Skin epidermis (tissue), 12 donors: Measurements from ENCODE around the gene CDC42.
"Not testable (repeated sequence)": the region's sequence is repeated elsewhere in the genome, so short reads cannot be mapped to it uniquely, and the experiment has no call there.

Experiments used
- H3K27ac ChIP-seq, 21 experiments: fragments of 200-600 bp; sonication (generic) in 11 of 21; one replicate each; pipeline ENCODE4 v1.5.0; 2020; ENCODE audit warnings: mild to moderate bottlenecking in 3 of 21, inconsistent platforms in 2 of 21, moderate library complexity in 2 of 21
- H3K4me3 ChIP-seq, 7 experiments: fragments of 200-600 bp; sonication (generic) in 2 of 7; one replicate each; pipeline ENCODE4 v1.5.0; 2020; ENCODE audit warnings: inconsistent platforms in 2 of 7, mild to moderate bottlenecking in 2 of 7, moderate library complexity in 1 of 7

Gene CDC42

GRCh38 chr1:22031214-22031962, 21.1 kb upstream of the CDC42 start:
- H3K27ac ChIP-seq: peak overlapping the region in 13 of 21 experiments; percentile 13 to 70 (median 43)
- H3K4me3 ChIP-seq: no peak overlapping the region

GRCh38 chr1:22034834-22035233, 17.7 kb upstream of the CDC42 start:
- not testable (repeated sequence) for H3K4me3 ChIP-seq, H3K27ac ChIP-seq

- Histone ChIP-seq H3K4me3 (no peak overlapping the region), H3K27ac (peak overlapping the region in 8 of 21 experiments; percentile 11 to 84 (median 47))
Observed at GRCh38 chr1:22037520-22037919, 15.0 kb upstream of the CDC42 start.

- H3K4me3 ChIP-seq: no peak overlapping the region
- H3K27ac ChIP-seq: peak overlapping the region in 12 of 21 experiments; percentile 10 to 84 (median 40)
Observed at GRCh38 chr1:22038036-22038435, 14.5 kb upstream of the CDC42 start.

GRCh38 chr1:22039594-22040285, 12.8 kb upstream of the CDC42 start:
- Histone ChIP-seq H3K4me3 (peak overlapping the region in 1 of 7 experiments; percentile 12), H3K27ac (peak overlapping the region in 19 of 21 experiments; percentile 24 to 94 (median 78))

GRCh38 chr1:22040286-22040623, 12.3 kb upstream of the CDC42 start:
- Histone ChIP-seq H3K27ac (peak overlapping the region in 19 of 21 experiments; percentile 24 to 94 (median 78)), H3K4me3 (no peak overlapping the region)

- Histone ChIP-seq H3K4me3 (no peak overlapping the region), H3K27ac (peak overlapping the region in 15 of 21 experiments; percentile 7 to 90 (median 81))
Observed at GRCh38 chr1:22041505-22041904, 11.0 kb upstream of the CDC42 start.

GRCh38 chr1:22043198-22043769, 9.2 kb upstream of the CDC42 start:
- Histone ChIP-seq H3K4me3 (no peak overlapping the region), H3K27ac (peak overlapping the region in 18 of 21 experiments; percentile 15 to 90 (median 64))

- peak overlapping the region in 17 of 21 experiments; percentile 8 to 90 (median 49) for H3K27ac ChIP-seq
Observed at GRCh38 chr1:22044690-22045420, 7.7 kb upstream of the CDC42 start.

GRCh38 chr1:22045604-22046228, 6.8 kb upstream of the CDC42 start:
- H3K27ac ChIP-seq: peak overlapping the region in 8 of 21 experiments; percentile 8 to 90 (median 72)
- H3K4me3 ChIP-seq: no peak overlapping the region

More at GRCh38 chr1:22044690-22045420, 7.7 kb upstream of the CDC42 start:
- no peak overlapping the region for H3K4me3 ChIP-seq

- peak overlapping the region in 16 of 21 experiments; percentile 1 to 73 (median 56) for H3K27ac ChIP-seq
Observed at GRCh38 chr1:22048351-22049192, 3.9 kb upstream of the CDC42 start.

GRCh38 chr1:22050330-22050729, 2.2 kb upstream of the CDC42 start:
- no peak overlapping the region for H3K27ac ChIP-seq
- H3K4me3 ChIP-seq: no peak overlapping the region

More at GRCh38 chr1:22048351-22049192, 3.9 kb upstream of the CDC42 start:
- H3K4me3 ChIP-seq: no peak overlapping the region

- Histone ChIP-seq H3K4me3 (no peak overlapping the region), H3K27ac (peak overlapping the region in 4 of 21 experiments; percentile 97 to 100 (median 100))
Observed at GRCh38 chr1:22051607-22052114, 848 bp upstream of the CDC42 start.

GRCh38 chr1:22053017-22053860, 730 bp downstream of the CDC42 start:
- Histone ChIP-seq H3K27ac (peak overlapping the region; percentile 97 to 100 (median 100)), H3K4me3 (peak overlapping the region; percentile 80 to 99 (median 92))

- Histone ChIP-seq H3K27ac (peak overlapping the region in 20 of 21 experiments; percentile 97 to 100 (median 100)), H3K4me3 (peak overlapping the region; percentile 80 to 99 (median 92))
Observed at GRCh38 chr1:22053861-22054770, 1.6 kb downstream of the CDC42 start.

- H3K27ac ChIP-seq: peak overlapping the region in 4 of 21 experiments; percentile 6 to 42 (median 28)
- H3K4me3 ChIP-seq: no peak overlapping the region
Observed at GRCh38 chr1:22055463-22055862, 3.0 kb downstream of the CDC42 start.
